Muscle of back (tissue), 11 donors: ENCODE results near the gene REX1BD. TPM values are rescaled to one million over a fixed set of nuclear protein-coding genes. Genes with fewer than 3 reads are reported as not detected.

Experiments
- DNase-seq, 3 donors: peaks; one replicate each; pipeline versions ENCODE4 v3.0.0 to v3.0.0-alpha.2; 2013
- polyA plus RNA-seq, 10 donors: library from polyadenylated mRNA; unstranded; fragments of 120-200 nt; gene quantifications; one replicate each; pipeline ENCODE4 v1.2.1, GENCODE V29; 2013; ENCODE audit not compliant: insufficient read length in 10 of 10

Gene REX1BD
- polyA plus RNA-seq, 10 donors, result 17.4 to 43.2 (median 27.6) TPM

- no peak for DNase-seq
These were observed 22.9 kb downstream of the REX1BD start for GRCh38 chr19:18611327-18612050.

GRCh38 chr19:18612051-18612771, 23.6 kb downstream of the REX1BD start:
- DNase-seq, result no peak

- DNase-seq, result peak in 1 of 3 donors; percentile 63
These were observed 24.4 kb downstream of the REX1BD start, which contains the start of gene TMEM59L for GRCh38 chr19:18612772-18613588. Gene TMEM59L (plus strand): TSS chr19:18612870. CDS start chr19:18612959, 89 bp downstream.

DNA sequence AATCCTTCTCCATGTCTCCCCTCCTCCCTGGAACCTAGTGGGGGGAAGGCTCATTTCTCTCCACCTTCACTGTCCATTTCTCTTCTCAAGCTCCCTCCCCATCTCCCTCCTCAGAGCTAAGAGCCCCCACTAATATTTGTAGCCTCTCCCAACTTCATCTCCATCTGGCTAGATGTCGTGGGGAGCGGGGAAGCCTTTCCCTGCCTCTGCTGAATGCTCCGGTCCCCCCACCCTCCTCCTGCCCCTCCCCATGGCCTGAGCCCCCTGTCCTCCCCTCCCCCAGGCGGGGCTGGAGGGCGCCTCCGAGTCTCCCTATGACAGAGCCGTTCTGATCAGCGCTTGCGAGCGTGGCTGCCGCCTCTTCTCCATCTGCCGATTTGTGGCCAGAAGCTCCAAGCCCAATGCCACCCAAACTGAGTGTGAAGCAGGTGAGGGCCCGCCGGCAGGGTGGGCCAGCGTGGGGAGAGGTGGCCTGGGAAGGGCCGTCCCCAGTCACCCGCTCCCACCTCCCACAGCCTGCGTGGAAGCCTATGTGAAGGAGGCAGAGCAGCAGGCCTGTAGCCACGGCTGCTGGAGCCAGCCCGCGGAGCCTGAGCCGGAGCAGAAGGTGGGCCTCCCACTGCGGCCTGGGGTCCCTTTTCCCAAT, 25.1 kb downstream of the REX1BD start:
- no peak for DNase-seq

DNA sequence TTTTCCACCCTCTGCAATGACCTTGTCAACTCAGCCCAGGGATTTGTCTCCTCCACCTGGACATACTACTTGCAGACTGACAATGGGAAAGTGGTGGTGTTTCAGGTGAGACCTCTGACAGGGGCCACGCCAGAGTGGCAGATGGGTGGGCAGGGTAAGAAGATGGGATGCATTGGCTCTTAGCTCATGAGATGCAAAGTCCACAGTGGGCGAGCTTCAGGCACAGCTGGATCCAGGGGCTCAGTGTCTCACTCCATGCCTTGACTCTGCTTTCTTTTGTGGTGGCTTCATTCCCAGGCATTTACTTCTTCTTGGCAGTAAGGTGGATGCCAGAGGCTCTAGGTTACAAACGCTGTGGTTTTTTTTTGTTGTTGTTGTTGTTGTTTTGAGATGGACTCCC, 27.4 kb downstream of the REX1BD start:
- no peak for DNase-seq

- no peak for DNase-seq
These were observed 29.0 kb downstream of the REX1BD start for GRCh38 chr19:18617562-18617961.

GRCh38 chr19:18618236-18618635, 29.6 kb downstream of the REX1BD start:
- no peak for DNase-seq

DNA sequence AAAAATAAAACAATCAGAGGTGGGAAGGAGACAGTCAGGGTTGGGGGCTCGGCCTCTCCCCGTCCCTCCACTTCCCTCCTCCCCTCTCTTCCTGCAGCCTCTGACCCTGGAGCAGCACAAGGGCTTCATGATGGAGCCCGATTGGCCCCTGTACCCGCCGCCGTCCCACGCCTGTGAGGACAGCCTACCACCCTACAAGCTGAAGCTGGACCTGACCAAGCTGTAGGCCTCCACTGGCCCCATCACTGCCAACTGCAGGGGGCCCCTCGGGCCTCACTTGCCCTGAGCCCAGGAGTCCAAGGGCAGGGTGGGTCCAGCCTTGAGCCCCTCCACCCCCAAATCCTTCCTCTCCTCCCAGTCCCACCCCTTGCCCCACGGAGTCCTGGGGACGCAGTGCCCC, 31.7 kb downstream of the REX1BD start:
- DNase-seq, result no peak

DNA sequence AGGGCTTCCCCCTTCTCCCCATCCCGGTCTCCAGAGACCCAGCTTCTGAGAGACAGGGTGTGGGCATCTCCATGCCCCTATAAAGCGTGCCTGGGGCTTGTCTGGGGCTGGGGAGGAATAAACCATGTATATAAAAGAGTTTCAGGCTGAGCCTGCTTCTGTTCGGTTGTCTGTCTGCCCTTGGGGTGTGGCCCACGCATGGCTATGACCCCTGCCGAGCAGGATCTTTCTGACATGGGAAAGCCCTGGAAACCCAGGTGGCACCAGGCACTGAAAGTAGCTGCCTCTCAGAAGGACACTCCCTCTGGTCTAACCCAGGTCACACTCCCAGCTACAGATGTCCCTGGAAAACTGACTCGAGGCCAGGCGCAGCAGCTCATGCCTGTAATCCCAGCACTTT, 32.3 kb downstream of the REX1BD start:
- DNase-seq, result no peak

DNA sequence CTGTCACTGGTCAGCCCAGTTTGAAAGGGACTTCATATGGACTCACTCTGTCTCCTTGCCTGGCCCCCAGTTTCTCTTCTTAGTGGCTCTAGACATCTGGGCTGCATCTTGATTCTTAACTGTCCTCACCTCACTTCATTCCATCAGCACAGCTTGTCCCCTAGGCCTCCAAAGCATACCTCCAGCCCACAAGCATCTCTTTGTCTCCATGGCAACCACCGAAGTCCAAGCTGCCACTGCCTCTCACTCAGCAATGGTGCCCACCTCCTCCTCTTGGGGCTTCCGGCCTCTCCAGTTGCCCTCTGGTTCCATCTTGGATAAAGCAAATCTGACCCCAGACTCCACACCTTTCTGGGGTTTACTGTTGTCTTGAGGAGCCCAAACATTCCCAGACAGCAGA, 38.3 kb downstream of the REX1BD start:
- DNase-seq, result no peak

DNA sequence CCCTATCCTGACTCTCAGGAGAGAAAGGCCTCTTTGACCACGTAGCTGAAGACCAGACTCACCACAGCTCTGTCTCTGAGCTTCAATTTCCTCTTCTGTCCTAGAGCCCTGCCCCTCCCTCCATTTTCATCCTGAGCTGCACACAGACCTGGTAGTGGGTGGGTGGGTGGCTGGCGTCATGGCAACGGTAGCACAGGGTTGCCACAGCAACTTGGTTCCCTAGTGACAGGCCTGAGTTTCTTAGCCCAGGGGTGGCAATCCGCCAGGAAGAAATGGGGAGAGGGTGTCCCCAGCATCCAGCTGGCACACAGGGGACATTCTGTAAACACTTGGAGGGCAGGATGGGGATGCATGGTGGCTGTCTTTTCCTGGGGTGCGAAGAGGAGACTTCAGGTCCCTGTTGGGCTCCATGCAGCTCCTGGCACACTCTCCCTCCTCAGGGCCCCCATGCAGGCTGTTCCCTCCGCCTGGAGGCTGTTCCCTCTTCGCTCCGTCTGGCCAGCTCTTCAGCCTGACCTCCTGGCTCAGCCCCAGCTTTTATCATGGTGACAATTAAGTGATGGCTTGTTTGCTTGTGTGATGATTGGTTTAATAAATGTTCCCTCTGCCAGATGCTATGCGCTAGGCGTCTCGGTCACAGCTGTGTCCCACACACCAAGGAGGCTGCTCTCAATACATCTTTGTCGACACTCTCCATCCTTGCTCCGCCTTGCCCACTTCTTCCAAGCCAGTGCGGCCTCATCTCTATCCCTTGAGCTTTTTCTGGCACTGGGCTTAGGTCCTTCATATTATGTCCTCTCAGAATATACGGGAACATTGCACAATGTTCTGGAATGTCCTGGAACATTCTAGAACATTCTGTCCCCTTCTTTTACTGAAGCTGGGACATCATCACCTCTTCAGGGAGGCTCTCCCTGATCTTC, 40.8 kb downstream of the REX1BD start:
- DNase-seq, result no peak

- DNase-seq, result no peak
These were observed 44.7 kb downstream of the REX1BD start for GRCh38 chr19:18633321-18633720.

GRCh38 chr19:18634612-18635297, 46.2 kb downstream of the REX1BD start:
- DNase-seq, result no peak

DNA sequence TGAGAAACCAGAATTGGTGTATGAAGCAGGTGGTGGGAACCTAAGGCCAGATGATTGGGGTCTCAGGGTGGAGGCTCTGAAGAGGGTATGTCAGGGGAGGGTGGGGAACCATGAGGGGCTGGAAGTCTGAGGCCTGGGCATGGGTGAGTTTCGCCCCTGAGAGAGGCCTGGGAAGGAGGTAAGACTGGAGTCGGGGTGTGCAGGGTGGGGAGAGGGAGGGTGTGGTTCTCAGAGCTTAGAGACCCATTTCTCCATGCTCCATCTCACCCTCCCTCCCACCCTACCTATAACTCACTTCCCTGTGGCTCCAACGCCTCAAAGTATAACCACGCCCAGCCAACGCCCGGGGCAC, 47.2 kb downstream of the REX1BD start:
- no peak for DNase-seq

DNA sequence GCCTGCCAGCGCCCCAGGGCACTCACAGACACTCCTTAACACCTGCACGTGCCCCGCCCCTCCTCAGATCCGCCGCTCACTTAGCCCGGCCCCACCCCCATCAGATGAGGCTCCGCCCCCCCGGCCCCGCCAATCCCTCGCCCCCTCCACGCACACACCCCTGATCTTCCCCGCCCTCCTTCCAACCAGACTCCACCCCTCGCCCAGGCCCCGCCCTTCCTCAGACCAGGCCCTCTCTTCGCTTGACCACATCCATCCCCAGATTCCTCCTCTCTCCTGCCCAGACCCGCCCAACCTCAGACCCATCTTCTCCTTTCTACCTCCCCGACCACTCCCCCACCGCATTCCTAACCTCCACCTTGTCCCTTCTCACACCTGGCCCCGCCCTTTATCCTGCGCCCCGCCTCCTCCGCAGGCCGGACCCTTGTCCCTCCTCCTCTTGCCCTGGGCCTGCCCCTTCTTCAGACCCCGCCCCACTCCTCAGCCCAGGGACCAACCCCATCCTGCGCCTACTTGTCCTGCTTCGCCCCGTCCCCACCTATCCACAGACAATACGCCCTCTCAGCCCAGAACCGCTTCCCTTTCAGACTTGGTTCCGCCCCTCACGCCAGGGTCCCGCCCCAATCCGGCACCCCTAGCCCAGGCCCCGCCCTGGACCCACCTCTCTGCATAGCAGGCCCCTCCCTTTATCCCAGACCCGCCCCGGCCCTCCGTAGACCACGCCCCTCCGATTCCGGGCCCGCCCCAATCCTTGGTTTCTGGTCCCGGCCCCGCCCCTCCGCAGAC, 47.8 kb downstream of the REX1BD start:
- peak; percentile 88 to 91 (median 89) for DNase-seq

DNA sequence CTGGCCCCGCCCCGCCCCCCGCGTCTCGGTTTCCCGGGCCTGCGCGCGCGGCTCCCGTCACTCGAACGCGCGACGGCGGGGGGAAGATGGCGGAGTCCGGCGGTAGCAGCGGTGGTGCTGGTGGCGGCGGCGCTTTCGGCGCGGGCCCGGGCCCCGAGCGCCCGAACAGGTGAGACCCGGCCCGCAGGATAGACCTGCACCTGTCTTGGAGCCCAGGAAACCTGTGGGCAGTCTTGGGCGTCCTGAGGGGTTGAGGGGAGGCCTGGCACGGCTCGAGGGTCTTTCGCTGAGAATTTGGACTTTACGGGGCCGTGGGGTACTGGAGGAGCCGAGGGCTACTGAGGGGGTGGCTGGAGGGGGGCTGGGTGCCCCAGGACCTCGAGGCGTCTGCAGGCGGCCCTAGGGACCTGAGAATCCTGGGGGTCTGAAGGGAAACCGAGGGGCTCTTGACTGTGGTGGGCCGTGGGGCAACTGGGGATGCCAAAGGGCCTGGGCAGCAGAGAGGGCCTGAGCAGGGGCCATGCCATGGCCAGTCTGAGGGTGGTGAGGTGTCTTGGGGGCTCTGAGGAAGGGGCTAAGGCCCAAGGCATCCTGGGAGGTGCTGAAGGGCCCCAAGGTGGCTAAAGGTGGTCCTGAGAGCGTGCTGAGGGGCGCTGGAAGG, 48.5 kb downstream of the REX1BD start, which contains the start of gene KLHL26:
TSS of gene KLHL26 (plus strand) at position 60 of the 661 bp plus-strand sequence. CDS start at position 87, 27 bp downstream.
- no peak for DNase-seq

GRCh38 chr19:18637673-18638630, 49.4 kb downstream of the REX1BD start:
- no peak for DNase-seq
